HCT116 (cell line): ENCODE data around the gene TNFRSF1A. TPM values are rescaled to one million over a fixed set of nuclear protein-coding genes. Genes with fewer than 3 reads are reported as not detected.

Experiments
- ATAC-seq: fragments of 200-7000 bp; cut with Tn5 transposase; 2 replicates; pipeline ENCODE4 v1.9.1; 2020; ENCODE audit warnings: mild to moderate bottlenecking, moderate library complexity
- BruUV-seq: library from RNA; stranded (reverse); fragments of 400-500 nt; replicated peaks from 2 replicates; lab custom pipeline; 2021; lab: Mats Ljungman, UMichigan
- CTCF ChIA-PET: fragments of 300-600 bp; sonication (Branson Sonifier 250); formaldehyde crosslinking; loops from one replicate; lab custom pipeline; 2021; ENCODE audit warnings: antibody characterized with exemption; lab: Charles Lee
- POLR2A ChIA-PET: fragments of 300-600, 350-600 bp; sonication (Branson Sonifier 250); formaldehyde crosslinking; loops from one replicate; lab custom pipeline; 2021; ENCODE audit warnings: antibody characterized with exemption; lab: Charles Lee
- RAD21 ChIA-PET, 2 experiments: fragments of 300-600 bp; sonication (Branson Sonifier 250); formaldehyde crosslinking; loops; one replicate each; lab custom pipeline; 2023; ENCODE audit warnings: low total read pairs in 2 of 2; ENCODE audit not compliant: uncharacterized antibody in 2 of 2, unreplicated experiment in 2 of 2, low non-redundant PET in 1 of 2; lab: Charles Lee
- DNase-seq: peaks from one replicate; pipeline ENCODE4 v3.0.0-alpha.2; 2010; ENCODE audit warnings: low read depth, low spot score
- H2AFZ ChIP-seq: fragments of 200-600 bp; shearing (Covaris generic), sonication (generic); 2 replicates; pipeline ENCODE4 v1.6.1; 2017; ENCODE audit warnings: low read depth, mixed run types, mixed read lengths, antibody characterized with exemption, low read length; ENCODE audit not compliant: poor library complexity, severe bottlenecking
- H3K27ac ChIP-seq: 2 replicates; pipeline ENCODE4 v1.5.1; 2012; ENCODE audit warnings: low read depth, low read length
- H3K27me3 ChIP-seq: fragments of 200-600 bp; sonication (generic); 2 replicates; pipeline ENCODE4 v1.6.1; 2016; ENCODE audit warnings: mixed run types, low read length, mixed read lengths; ENCODE audit not compliant: insufficient read depth
- H3K36me3 ChIP-seq, 2 experiments: fragments of 200-500 bp in 1 of 2; fragments of 200-600 bp in 1 of 2; sonication (Bioruptor generic) in 1 of 2; sonication (generic) in 1 of 2; 2 replicates each; pipeline versions ENCODE4 v1.5.1 to v1.6.1; 2014 to 2016; ENCODE audit warnings: low read length in 2 of 2, inconsistent platforms in 1 of 2, mixed read lengths in 1 of 2, mixed run types in 1 of 2; ENCODE audit not compliant: insufficient read depth in 2 of 2, control insufficient read depth in 1 of 2
- H3K4me1 ChIP-seq, 2 experiments: fragments of 200-600 bp in 1 of 2; sonication (generic) in 1 of 2; 2 replicates each; pipeline versions ENCODE4 v1.5.1 to v1.6.1; 2012 to 2017; ENCODE audit warnings: low read length in 2 of 2, inconsistent platforms in 1 of 2, mild to moderate bottlenecking in 1 of 2, mixed read lengths in 1 of 2, mixed run types in 1 of 2, moderate library complexity in 1 of 2; ENCODE audit not compliant: insufficient read depth in 2 of 2, control insufficient read depth in 1 of 2
- H3K4me2 ChIP-seq: fragments of 200-600 bp; sonication (generic); 2 replicates; pipeline ENCODE4 v1.6.1; 2017; ENCODE audit warnings: mixed run types, low read length, mixed read lengths
- H3K4me3 ChIP-seq, 2 experiments: fragments of 200-600 bp in 1 of 2; sonication (generic) in 1 of 2; replicated peaks in 1 of 2; 2 replicates each; pipeline ENCODE4 v1.5.1; 2011 to 2016; ENCODE audit warnings: low read length in 2 of 2, control low read depth in 1 of 2, low read depth in 1 of 2, mild to moderate bottlenecking in 1 of 2, mixed read lengths in 1 of 2, mixed run types in 1 of 2
- H3K79me2 ChIP-seq: fragments of 200-600 bp; sonication (generic); 2 replicates; pipeline ENCODE4 v1.6.1; 2017; ENCODE audit warnings: mild to moderate bottlenecking, mixed run types, low read length, moderate library complexity, mixed read lengths; ENCODE audit not compliant: insufficient read depth
- H3K9ac ChIP-seq: fragments of 200-600 bp; sonication (generic); 2 replicates; pipeline ENCODE4 v1.6.1; 2016; ENCODE audit warnings: low read length, mixed read lengths
- H3K9me2 ChIP-seq: fragments of 200-600 bp; sonication (generic), shearing (Covaris generic); 2 replicates; pipeline ENCODE4 v1.6.1; 2017; ENCODE audit warnings: mixed run types, mild to moderate bottlenecking, moderate library complexity; ENCODE audit not compliant: insufficient read depth
- H3K9me3 ChIP-seq, 2 experiments: fragments of 200-500 bp in 1 of 2; fragments of 200-600 bp in 1 of 2; sonication (Bioruptor generic) in 1 of 2; sonication (generic) in 1 of 2; 2 replicates each; pipeline ENCODE4 v1.6.1; 2014 to 2017; ENCODE audit warnings: low read length in 2 of 2, mixed read lengths in 2 of 2, inconsistent platforms in 1 of 2, low read depth in 1 of 2, mild to moderate bottlenecking in 1 of 2, mixed run types in 1 of 2, moderate library complexity in 1 of 2; ENCODE audit not compliant: control insufficient read depth in 1 of 2, insufficient read depth in 1 of 2
- H4K20me1 ChIP-seq: fragments of 200-600 bp; sonication (generic), shearing (Covaris generic); 2 replicates; pipeline ENCODE4 v1.6.1; 2017; ENCODE audit warnings: mixed run types, mild to moderate bottlenecking, moderate library complexity; ENCODE audit not compliant: insufficient read depth
- CBX3 ChIP-seq: IDR thresholded peaks from 2 replicates; pipeline ENCODE4 v1.6.1; 2012; ENCODE audit warnings: low read depth
- EGR1 ChIP-seq: IDR thresholded peaks from 2 replicates; pipeline ENCODE4 v1.6.1; 2012; ENCODE audit warnings: low read depth
- ELF1 ChIP-seq: IDR thresholded peaks from 2 replicates; pipeline ENCODE4 v1.6.1; 2012; ENCODE audit warnings: low read depth, borderline replicate concordance
- EZH2 ChIP-seq: fragments of 200-600 bp; sonication (generic); IDR thresholded peaks from 2 replicates; pipeline ENCODE4 v1.6.1; 2017; ENCODE audit warnings: antibody characterized with exemption, mixed run types
- EZH2phosphoT487 ChIP-seq: fragments of 200-600 bp; IDR thresholded peaks from 2 replicates; pipeline ENCODE4 v1.6.1; 2018; ENCODE audit warnings: antibody characterized with exemption, borderline replicate concordance
- FOSL1 ChIP-seq: IDR thresholded peaks from 2 replicates; pipeline ENCODE4 v1.6.1; 2012; ENCODE audit warnings: low read depth
- JUND ChIP-seq: IDR thresholded peaks from 2 replicates; pipeline ENCODE4 v1.6.1; 2012
- POLR2A ChIP-seq: IDR thresholded peaks from 2 replicates; pipeline ENCODE4 v1.7.0; 2011; ENCODE audit warnings: borderline replicate concordance; ENCODE audit not compliant: insufficient read depth, insufficient read length; ENCODE audit errors: extremely low read depth
- POLR2AphosphoS5 ChIP-seq: IDR thresholded peaks from 2 replicates; pipeline ENCODE4 v1.6.1; 2011; ENCODE audit warnings: mild to moderate bottlenecking, low read depth, low read length, moderate library complexity
- RAD21 ChIP-seq: IDR thresholded peaks from 2 replicates; pipeline ENCODE4 v1.6.1; 2012; ENCODE audit warnings: low read depth, mild to moderate bottlenecking
- SIN3A ChIP-seq: IDR thresholded peaks from 2 replicates; pipeline ENCODE4 v1.6.1; 2012; ENCODE audit warnings: low read depth
- SP1 ChIP-seq: IDR thresholded peaks from 2 replicates; pipeline ENCODE4 v1.6.1; 2012; ENCODE audit warnings: low read depth
- SRF ChIP-seq: IDR thresholded peaks from 2 replicates; pipeline ENCODE4 v1.6.1; 2012; ENCODE audit warnings: low read depth
- YY1 ChIP-seq: IDR thresholded peaks from 2 replicates; pipeline ENCODE4 v1.6.1; 2011; ENCODE audit warnings: low read length, low read depth, moderate library complexity, mild to moderate bottlenecking; ENCODE audit not compliant: insufficient replicate concordance; ENCODE audit errors: extremely low read depth
- ZFX ChIP-seq: fragments of 450-650 bp; IDR thresholded peaks from 2 replicates; pipeline ENCODE4 v1.6.1; 2017
- ZNF274 ChIP-seq: fragments of 200-500 bp; sonication (Bioruptor generic); IDR thresholded peaks from 2 replicates; pipeline ENCODE4 v1.6.1; 2014; ENCODE audit warnings: mild to moderate bottlenecking, low read depth, low read length, inconsistent platforms
- intact Hi-C: fragments of 100-400 bp; cut with micrococcal nuclease; formaldehyde crosslinking; loops from 2 replicates; pipeline ENCODE4 v1.10.0; 2022
- total RNA-seq: library from RNA; stranded (reverse); gene quantifications from one replicate; pipeline ENCODE4 v1.2.1, GENCODE V29; 2021; ENCODE audit not compliant: unreplicated experiment
- TF ChIP-seq, protein P1 (sequence below): IDR thresholded peaks from 2 replicates; pipeline ENCODE4 v1.6.1; 2012
- TF ChIP-seq, protein P2 (sequence below), 3 experiments: fragments of 200-600 bp in 1 of 3; sonication (generic) in 1 of 3; IDR thresholded peaks in 2 of 3; conservative IDR thresholded peaks in 1 of 3; 2 replicates each; pipeline ENCODE4 v1.5.1; 2012 to 2017; ENCODE audit warnings: low read depth in 2 of 3, low read length in 2 of 3, antibody characterized with exemption in 1 of 3, borderline replicate concordance in 1 of 3, control low read depth in 1 of 3, mild to moderate bottlenecking in 1 of 3, mixed read lengths in 1 of 3, mixed run types in 1 of 3, moderate library complexity in 1 of 3; ENCODE audit not compliant: insufficient read depth in 1 of 3
- TF ChIP-seq, protein P3 (sequence below): IDR thresholded peaks from 2 replicates; pipeline ENCODE4 v1.6.1; 2011; ENCODE audit warnings: mild to moderate bottlenecking, low read length, moderate library complexity; ENCODE audit not compliant: insufficient replicate concordance; ENCODE audit errors: extremely low read depth

Gene TNFRSF1A
- total RNA-seq, 1 experiment from 2014 or later = 129 TPM

DNA sequence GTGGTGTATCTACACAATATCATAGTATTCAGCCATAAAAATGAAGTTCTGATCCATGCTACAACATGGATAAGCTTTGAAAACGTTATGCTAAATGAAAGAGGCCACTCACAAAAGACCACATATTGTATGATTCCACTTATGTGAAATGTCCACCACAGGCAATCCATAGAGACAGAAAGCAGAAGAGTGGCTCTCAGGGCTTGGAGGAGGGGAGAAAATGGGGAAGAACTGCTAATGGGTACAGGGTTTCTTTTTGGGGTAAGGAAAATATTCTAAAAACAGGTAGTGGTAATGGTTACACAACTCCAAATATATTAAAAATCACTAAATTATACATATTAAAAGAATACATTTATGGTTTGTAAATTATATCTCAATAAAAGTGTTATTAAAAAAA is 17.0 kb upstream of the TNFRSF1A start:
- Histone ChIP-seq H4K20me1 (no peaks in the 10 kb centered on the region), H2AFZ (no peak overlapping the region), H3K27me3 (no peaks in the 10 kb centered on the region), H3K4me3 (no peak overlapping the region), H3K9me3 (no peaks in the 10 kb centered on the region), H3K9ac (no peak overlapping the region), H3K4me1 (peaks cover 27 to 46% of the 10 kb centered on the region in 2 experiments), H3K79me2 (peaks cover 15% of the 10 kb centered on the region), H3K27ac (no peak overlapping the region), H3K36me3 (peaks cover 5 to 20% of the 10 kb centered on the region in 2 experiments; a peak in 3 of 4 replicates), H3K9me2 (no peaks in the 10 kb centered on the region), H3K4me2 (no peak overlapping the region)
- TF ChIP-seq, protein P1, sequence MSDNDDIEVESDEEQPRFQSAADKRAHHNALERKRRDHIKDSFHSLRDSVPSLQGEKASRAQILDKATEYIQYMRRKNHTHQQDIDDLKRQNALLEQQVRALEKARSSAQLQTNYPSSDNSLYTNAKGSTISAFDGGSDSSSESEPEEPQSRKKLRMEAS = no peak
- TF ChIP-seq RAD21 (no peak), FOSL1 (no peak), ZFX (no peak), SIN3A (no peak), POLR2A (no peak), POLR2AphosphoS5 (no peak), YY1 (no peak), JUND (no peak)
- intact Hi-C loops = no loop called here
- POLR2A ChIA-PET = no interaction called here
- RAD21 ChIA-PET = no interaction called here
- CTCF ChIA-PET = no interaction called here
- DNase-seq (no peak), ATAC-seq (no peak)
- BruUV-seq = TSS peak; percentile 6

DNA sequence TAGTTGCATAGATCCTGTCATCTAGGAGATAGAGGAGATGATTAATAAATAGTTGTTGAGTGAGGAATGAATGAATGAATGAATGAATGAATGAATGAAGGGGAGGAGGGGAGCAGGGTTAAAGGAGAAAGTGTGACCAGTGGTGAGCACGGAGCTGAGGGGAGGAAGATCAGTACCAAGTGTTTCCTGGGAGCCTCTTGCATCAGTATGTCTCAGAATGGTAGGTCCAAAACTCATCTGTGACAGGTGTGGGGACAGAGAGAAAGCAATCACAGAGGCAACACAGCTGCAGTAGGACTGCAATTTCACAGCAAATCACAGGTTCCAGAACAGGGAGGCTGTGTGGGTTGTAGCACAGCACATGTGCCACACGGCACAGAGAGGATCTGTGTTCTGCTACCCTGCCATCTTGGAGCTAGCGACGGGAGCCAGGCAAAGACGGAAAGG is 14.5 kb upstream of the TNFRSF1A start:
- intact Hi-C loops = no loop called here
- Histone ChIP-seq H3K4me1 (peaks cover 10 to 21% of the 10 kb centered on the region in 2 experiments; a peak in 3 of 4 replicates), H3K36me3 (peaks cover 5 to 23% of the 10 kb centered on the region in 2 experiments; a peak in 2 of 4 replicates), H3K79me2 (no peaks in the 10 kb centered on the region), H3K4me3 (no peak overlapping the region), H3K9me2 (no peaks in the 10 kb centered on the region), H3K27me3 (no peaks in the 10 kb centered on the region), H3K4me2 (no peak overlapping the region), H3K27ac (no peak overlapping the region), H4K20me1 (no peaks in the 10 kb centered on the region), H3K9me3 (no peaks in the 10 kb centered on the region), H2AFZ (no peak overlapping the region), H3K9ac (no peak overlapping the region)
- no TSS peak for BruUV-seq
- RAD21 ChIA-PET = no interaction called here
- POLR2A ChIA-PET = interaction anchor here (0.6 to 1.7 kb wide), 3 partner anchors 9 to 14 kb away, joined by 3 to 8 read pairs (median 5); partner anchors contain the start of gene TNFRSF1A
- CTCF ChIA-PET = interaction anchor here (1.4 kb wide), 2 partner anchors 11 to 14 kb away, joined by 3 to 9 read pairs; partner anchors contain the start of gene TNFRSF1A
- DNase-seq = no peak
- no peak for ATAC-seq
- TF ChIP-seq EZH2phosphoT487 (no peak), SP1 (no peak), ELF1 (no peak), JUND (no peak), SIN3A (no peak), SRF (no peak), EZH2 (no peak), EGR1 (no peak), ZNF274 (no peak), CBX3 (no peak)
- TF ChIP-seq, protein P2, sequence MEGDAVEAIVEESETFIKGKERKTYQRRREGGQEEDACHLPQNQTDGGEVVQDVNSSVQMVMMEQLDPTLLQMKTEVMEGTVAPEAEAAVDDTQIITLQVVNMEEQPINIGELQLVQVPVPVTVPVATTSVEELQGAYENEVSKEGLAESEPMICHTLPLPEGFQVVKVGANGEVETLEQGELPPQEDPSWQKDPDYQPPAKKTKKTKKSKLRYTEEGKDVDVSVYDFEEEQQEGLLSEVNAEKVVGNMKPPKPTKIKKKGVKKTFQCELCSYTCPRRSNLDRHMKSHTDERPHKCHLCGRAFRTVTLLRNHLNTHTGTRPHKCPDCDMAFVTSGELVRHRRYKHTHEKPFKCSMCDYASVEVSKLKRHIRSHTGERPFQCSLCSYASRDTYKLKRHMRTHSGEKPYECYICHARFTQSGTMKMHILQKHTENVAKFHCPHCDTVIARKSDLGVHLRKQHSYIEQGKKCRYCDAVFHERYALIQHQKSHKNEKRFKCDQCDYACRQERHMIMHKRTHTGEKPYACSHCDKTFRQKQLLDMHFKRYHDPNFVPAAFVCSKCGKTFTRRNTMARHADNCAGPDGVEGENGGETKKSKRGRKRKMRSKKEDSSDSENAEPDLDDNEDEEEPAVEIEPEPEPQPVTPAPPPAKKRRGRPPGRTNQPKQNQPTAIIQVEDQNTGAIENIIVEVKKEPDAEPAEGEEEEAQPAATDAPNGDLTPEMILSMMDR (IDR thresholded peaks at IDR 0.05 in 2 of 3, conservative IDR thresholded peaks at IDR 0.05 in 1 of 3; ENCODE audit: borderline replicate concordance in 1 of 3, insufficient read depth in 1 of 3, low read depth in 2 of 3, low read length in 2 of 3) = no peak
- TF ChIP-seq, protein P3, sequence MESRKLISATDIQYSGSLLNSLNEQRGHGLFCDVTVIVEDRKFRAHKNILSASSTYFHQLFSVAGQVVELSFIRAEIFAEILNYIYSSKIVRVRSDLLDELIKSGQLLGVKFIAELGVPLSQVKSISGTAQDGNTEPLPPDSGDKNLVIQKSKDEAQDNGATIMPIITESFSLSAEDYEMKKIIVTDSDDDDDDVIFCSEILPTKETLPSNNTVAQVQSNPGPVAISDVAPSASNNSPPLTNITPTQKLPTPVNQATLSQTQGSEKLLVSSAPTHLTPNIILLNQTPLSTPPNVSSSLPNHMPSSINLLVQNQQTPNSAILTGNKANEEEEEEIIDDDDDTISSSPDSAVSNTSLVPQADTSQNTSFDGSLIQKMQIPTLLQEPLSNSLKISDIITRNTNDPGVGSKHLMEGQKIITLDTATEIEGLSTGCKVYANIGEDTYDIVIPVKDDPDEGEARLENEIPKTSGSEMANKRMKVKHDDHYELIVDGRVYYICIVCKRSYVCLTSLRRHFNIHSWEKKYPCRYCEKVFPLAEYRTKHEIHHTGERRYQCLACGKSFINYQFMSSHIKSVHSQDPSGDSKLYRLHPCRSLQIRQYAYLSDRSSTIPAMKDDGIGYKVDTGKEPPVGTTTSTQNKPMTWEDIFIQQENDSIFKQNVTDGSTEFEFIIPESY = no peak
